Measurements from ENCODE around the gene EEF1B2.
"Not testable (repeated sequence)": the region's sequence is repeated elsewhere in the genome, so short reads cannot be mapped to it uniquely, and the experiment has no call there.

The EEF1B2 gene

GRCh38 chr2:206176121-206176520 lies 16.4 kb downstream of the EEF1B2 start:
- Histone ChIP-seq H3K79me2 (ENCODE audit: control insufficient read depth, insufficient read depth, low read length, poor library complexity) (no peaks in the 10 kb centered on the region), H3K9ac (ENCODE audit: low read length) (no peak overlapping the region), H3K4me1 (ENCODE audit: control insufficient read depth in 1 of 2, insufficient read depth in 2 of 2, low read length in 2 of 2) (no peaks in the 10 kb centered on the region), H3K27ac (ENCODE audit: low read depth, low read length) (no peak overlapping the region), H2AK5ac (ENCODE audit: low read length) (no peak overlapping the region), H3K14ac (ENCODE audit: low read length) (no peak overlapping the region), H4K8ac (ENCODE audit: low read depth, low read length) (no peak overlapping the region), H3K4ac (ENCODE audit: low read depth, low read length) (no peak overlapping the region), H2BK12ac (ENCODE audit: low read length) (no peak overlapping the region), H3K4me2 (ENCODE audit: low read length) (no peak overlapping the region), H2BK5ac (ENCODE audit: low read depth, low read length, poor library complexity) (no peak overlapping the region), H3K18ac (ENCODE audit: low read length) (no peak overlapping the region), H2BK120ac (ENCODE audit: insufficient read depth, low read length, poor library complexity) (no peak overlapping the region), H3K4me3 (ENCODE audit: low read depth, low read length) (no peak overlapping the region), H3K23ac (ENCODE audit: low read length) (no peak overlapping the region), H3K79me1 (ENCODE audit: low read length) (no peaks in the 10 kb centered on the region), H2AFZ (ENCODE audit: insufficient read depth, low read length, poor library complexity) (no peak overlapping the region), H3K27me3 (ENCODE audit: insufficient read depth, low read length) (no peaks in the 10 kb centered on the region), H3K36me3 (ENCODE audit: control insufficient read depth in 1 of 2, insufficient read depth in 2 of 2, low read length in 2 of 2) (no peaks in the 10 kb centered on the region), H3K9me3 (ENCODE audit: insufficient read depth, low read depth, low read length) (no peaks in the 10 kb centered on the region), H4K12ac (ENCODE audit: low read depth, low read length) (no peak overlapping the region), H4K91ac (ENCODE audit: low read depth, low read length) (no peak overlapping the region)
- DNase-seq, result no peak
- no CpG with 5 or more reads among the region's 2 CpGs for WGBS (ENCODE audit: extremely low coverage, insufficient coverage, insufficient read length)

GRCh38 chr2:206176901-206177300 lies 17.2 kb downstream of the EEF1B2 start:
- Histone ChIP-seq H4K91ac (ENCODE audit: low read depth, low read length) (no peak overlapping the region), H3K4me1 (ENCODE audit: control insufficient read depth in 1 of 2, insufficient read depth in 2 of 2, low read length in 2 of 2) (no peaks in the 10 kb centered on the region), H3K9me3 (ENCODE audit: insufficient read depth, low read depth, low read length) (no peaks in the 10 kb centered on the region), H3K27me3 (ENCODE audit: insufficient read depth, low read length) (no peaks in the 10 kb centered on the region), H4K8ac (ENCODE audit: low read depth, low read length) (no peak overlapping the region), H3K79me2 (ENCODE audit: control insufficient read depth, insufficient read depth, low read length, poor library complexity) (no peaks in the 10 kb centered on the region), H2AK5ac (ENCODE audit: low read length) (no peak overlapping the region), H2BK12ac (ENCODE audit: low read length) (no peak overlapping the region), H2BK120ac (ENCODE audit: insufficient read depth, low read length, poor library complexity) (no peak overlapping the region), H3K18ac (ENCODE audit: low read length) (no peak overlapping the region), H3K9ac (ENCODE audit: low read length) (no peak overlapping the region), H2AFZ (ENCODE audit: insufficient read depth, low read length, poor library complexity) (no peak overlapping the region), H4K12ac (ENCODE audit: low read depth, low read length) (no peak overlapping the region), H3K4me2 (ENCODE audit: low read length) (no peak overlapping the region), H3K36me3 (ENCODE audit: control insufficient read depth in 1 of 2, insufficient read depth in 2 of 2, low read length in 2 of 2) (no peaks in the 10 kb centered on the region), H3K79me1 (ENCODE audit: low read length) (no peaks in the 10 kb centered on the region), H2BK5ac (ENCODE audit: low read depth, low read length, poor library complexity) (no peak overlapping the region), H3K27ac (ENCODE audit: low read depth, low read length) (no peak overlapping the region), H3K23ac (ENCODE audit: low read length) (no peak overlapping the region), H3K4ac (ENCODE audit: low read depth, low read length) (no peak overlapping the region), H3K14ac (ENCODE audit: low read length) (no peak overlapping the region), H3K4me3 (ENCODE audit: low read depth, low read length) (no peak overlapping the region)
- WGBS (ENCODE audit: extremely low coverage, insufficient coverage, insufficient read length), result no CpG with 5 or more reads among the region's 3 CpGs
- DNase-seq, result no peak

- H2BK120ac ChIP-seq (ENCODE audit: insufficient read depth, low read length, poor library complexity); H3K27ac ChIP-seq (ENCODE audit: low read depth, low read length); H3K79me2 ChIP-seq (ENCODE audit: control insufficient read depth, insufficient read depth, low read length, poor library complexity); H3K23ac ChIP-seq (ENCODE audit: low read length); H3K4me1 ChIP-seq (ENCODE audit: control insufficient read depth in 1 of 2, insufficient read depth in 2 of 2, low read length in 2 of 2); H3K18ac ChIP-seq (ENCODE audit: low read length); H3K4me2 ChIP-seq (ENCODE audit: low read length); H4K12ac ChIP-seq (ENCODE audit: low read depth, low read length); H4K8ac ChIP-seq (ENCODE audit: low read depth, low read length); H3K9me3 ChIP-seq (ENCODE audit: insufficient read depth, low read depth, low read length); H2AFZ ChIP-seq (ENCODE audit: insufficient read depth, low read length, poor library complexity); H2AK5ac ChIP-seq (ENCODE audit: low read length); H2BK5ac ChIP-seq (ENCODE audit: low read depth, low read length, poor library complexity); H4K91ac ChIP-seq (ENCODE audit: low read depth, low read length); H2BK12ac ChIP-seq (ENCODE audit: low read length); H3K14ac ChIP-seq (ENCODE audit: low read length); H3K4me3 ChIP-seq (ENCODE audit: low read depth, low read length); H3K4ac ChIP-seq (ENCODE audit: low read depth, low read length); H3K9ac ChIP-seq (ENCODE audit: low read length); H3K36me3 ChIP-seq (ENCODE audit: control insufficient read depth in 1 of 2, insufficient read depth in 2 of 2, low read length in 2 of 2); H3K27me3 ChIP-seq (ENCODE audit: insufficient read depth, low read length); H3K79me1 ChIP-seq (ENCODE audit: low read length): not testable (repeated sequence)
- peak; percentile 60 to 72 for DNase-seq
- WGBS (ENCODE audit: extremely low coverage, insufficient coverage, insufficient read length), result no CpG with 5 or more reads among the region's 6 CpGs
Observed at GRCh38 chr2:206181526-206181925, 21.8 kb downstream of the EEF1B2 start.

GRCh38 chr2:206189691-206190090 lies 30.0 kb downstream of the EEF1B2 start:
- DNase-seq, result no peak
- H3K27me3 ChIP-seq (ENCODE audit: insufficient read depth, low read length), result no peaks in the 10 kb centered on the region
- no peak overlapping the region for H3K23ac ChIP-seq (ENCODE audit: low read length)
- no peak overlapping the region for H3K4me3 ChIP-seq (ENCODE audit: low read depth, low read length)
- no peak overlapping the region for H4K91ac ChIP-seq (ENCODE audit: low read depth, low read length)
- no peak overlapping the region for H2BK12ac ChIP-seq (ENCODE audit: low read length)
- H3K27ac ChIP-seq (ENCODE audit: low read depth, low read length), result no peak overlapping the region
- H4K12ac ChIP-seq (ENCODE audit: low read depth, low read length), result no peak overlapping the region
- no peak overlapping the region for H2BK5ac ChIP-seq (ENCODE audit: low read depth, low read length, poor library complexity)
- H3K9ac ChIP-seq (ENCODE audit: low read length), result no peak overlapping the region
- no peak overlapping the region for H4K8ac ChIP-seq (ENCODE audit: low read depth, low read length)
- no peaks in the 10 kb centered on the region for H3K4me1 ChIP-seq (ENCODE audit: control insufficient read depth in 1 of 2, insufficient read depth in 2 of 2, low read length in 2 of 2)
- no peak overlapping the region for H2BK120ac ChIP-seq (ENCODE audit: insufficient read depth, low read length, poor library complexity)
- H3K4ac ChIP-seq (ENCODE audit: low read depth, low read length), result no peak overlapping the region
- no peaks in the 10 kb centered on the region for H3K79me2 ChIP-seq (ENCODE audit: control insufficient read depth, insufficient read depth, low read length, poor library complexity)
- H3K14ac ChIP-seq (ENCODE audit: low read length), result no peak overlapping the region
- no CpG with 5 or more reads among the region's 3 CpGs for WGBS (ENCODE audit: extremely low coverage, insufficient coverage, insufficient read length)
- H2AK5ac ChIP-seq (ENCODE audit: low read length), result no peak overlapping the region
- no peak overlapping the region for H2AFZ ChIP-seq (ENCODE audit: insufficient read depth, low read length, poor library complexity)
- no peaks in the 10 kb centered on the region for H3K79me1 ChIP-seq (ENCODE audit: low read length)
- H3K18ac ChIP-seq (ENCODE audit: low read length), result no peak overlapping the region
- no peak overlapping the region for H3K4me2 ChIP-seq (ENCODE audit: low read length)
- no peaks in the 10 kb centered on the region for H3K36me3 ChIP-seq (ENCODE audit: control insufficient read depth in 1 of 2, insufficient read depth in 2 of 2, low read length in 2 of 2)
- no peaks in the 10 kb centered on the region for H3K9me3 ChIP-seq (ENCODE audit: insufficient read depth, low read depth, low read length)
